ENCODE results near the gene CHAC1.

- TF ChIP-seq CTCF (conservative IDR thresholded peaks at IDR 0.05; ENCODE audit: low read length) (peak; percentile 56), EZH2phosphoT487 (IDR thresholded peaks at IDR 0.05; ENCODE audit: borderline replicate concordance) (no peak)
These were observed 38.8 kb upstream of the CHAC1 start for GRCh38 chr15:40914486-40914885.
